ACC112 (cell line): ENCODE results near the gene MAML2.

Source experiments
- H2AFZ ChIP-seq: fragments of 200-600 bp; sonication (generic); one replicate; pipeline ENCODE4 v1.6.0; 2017; ENCODE audit warnings: antibody characterized with exemption, low read length; ENCODE audit not compliant: unreplicated experiment
- H3K27ac ChIP-seq: fragments of 200-600 bp; sonication (generic); 2 replicates; pipeline ENCODE4 v1.5.1; 2014; ENCODE audit warnings: low read depth, mild to moderate bottlenecking, antibody characterized with exemption, low read length, moderate library complexity
- H3K27me3 ChIP-seq: fragments of 200-600 bp; sonication (generic); 2 replicates; pipeline ENCODE4 v1.6.1; 2014; ENCODE audit warnings: mild to moderate bottlenecking, antibody characterized with exemption, low read length, moderate library complexity, mixed read lengths; ENCODE audit not compliant: insufficient read depth
- H3K36me3 ChIP-seq: fragments of 200-600 bp; sonication (generic); 2 replicates; pipeline ENCODE4 v1.6.1; 2016; ENCODE audit warnings: mild to moderate bottlenecking, antibody characterized with exemption, low read length, moderate library complexity, mixed read lengths; ENCODE audit not compliant: insufficient read depth
- H3K4me1 ChIP-seq: fragments of 200-600 bp; sonication (generic); one replicate; pipeline ENCODE4 v1.6.1; 2016; ENCODE audit warnings: low read length, mixed read lengths; ENCODE audit not compliant: insufficient read depth, unreplicated experiment, control insufficient read depth
- H3K4me3 ChIP-seq: fragments of 200-600 bp; sonication (generic); 2 replicates; pipeline ENCODE4 v1.5.1; 2014; ENCODE audit warnings: mild to moderate bottlenecking, low read depth, low read length
- H3K79me2 ChIP-seq: fragments of 200-600 bp; sonication (generic); one replicate; pipeline ENCODE4 v1.6.0; 2016; ENCODE audit warnings: low read length; ENCODE audit not compliant: control insufficient read depth, unreplicated experiment, insufficient read depth

Gene MAML2

DNA sequence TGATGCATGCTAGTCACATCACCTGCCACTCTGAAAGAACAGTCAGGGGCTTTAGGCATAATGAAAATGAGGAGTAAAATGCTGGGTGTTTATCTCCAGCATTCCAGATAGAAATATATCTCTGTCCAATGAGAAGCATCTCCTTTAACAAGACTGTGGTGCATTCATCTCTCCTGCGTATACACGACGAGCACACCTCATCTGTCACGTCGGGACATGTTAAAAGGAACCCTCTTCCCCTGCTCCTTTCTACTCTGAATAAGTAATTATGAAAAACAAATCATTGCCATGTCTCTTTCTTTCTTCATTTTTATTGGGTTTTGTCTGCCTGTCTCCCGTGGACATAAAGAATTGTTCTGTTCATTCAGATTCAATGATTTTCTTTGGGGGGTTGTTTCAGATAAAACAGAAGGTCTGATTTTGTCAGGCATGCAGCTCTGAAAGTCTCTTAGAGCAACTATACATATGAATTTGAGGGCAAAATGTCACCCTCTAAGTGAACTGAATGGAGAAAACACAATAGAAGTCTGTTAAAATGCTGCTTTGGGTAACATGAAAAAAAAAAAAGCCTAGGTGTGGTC is 195.0 kb downstream of the MAML2 start:
- H3K4me3 ChIP-seq = no peak overlapping the region; the same call in 1 of the 2 replicates
- H3K4me1 ChIP-seq = peaks cover 79% of the 10 kb centered on the region
- H3K79me2 ChIP-seq = peaks cover 66% of the 10 kb centered on the region
- no peaks in the 10 kb centered on the region for H3K36me3 ChIP-seq
- no peak overlapping the region for H2AFZ ChIP-seq
- peak overlapping the region; percentile 99 for H3K27ac ChIP-seq
- H3K27me3 ChIP-seq = no peaks in the 10 kb centered on the region

- Histone ChIP-seq H3K4me1 (peaks cover 74% of the 10 kb centered on the region), H3K79me2 (peaks cover 64% of the 10 kb centered on the region), H3K27ac (peak overlapping the region; percentile 99), H2AFZ (no peak overlapping the region), H3K4me3 (no peak overlapping the region; the same call in 1 of the 2 replicates), H3K27me3 (no peaks in the 10 kb centered on the region), H3K36me3 (0 out of 2 replicates have a peak, but pooled peaks cover 4% of the 10 kb centered on the region)
Measured at GRCh38 chr11:96147186-96147585, 195.8 kb downstream of the MAML2 start.

DNA sequence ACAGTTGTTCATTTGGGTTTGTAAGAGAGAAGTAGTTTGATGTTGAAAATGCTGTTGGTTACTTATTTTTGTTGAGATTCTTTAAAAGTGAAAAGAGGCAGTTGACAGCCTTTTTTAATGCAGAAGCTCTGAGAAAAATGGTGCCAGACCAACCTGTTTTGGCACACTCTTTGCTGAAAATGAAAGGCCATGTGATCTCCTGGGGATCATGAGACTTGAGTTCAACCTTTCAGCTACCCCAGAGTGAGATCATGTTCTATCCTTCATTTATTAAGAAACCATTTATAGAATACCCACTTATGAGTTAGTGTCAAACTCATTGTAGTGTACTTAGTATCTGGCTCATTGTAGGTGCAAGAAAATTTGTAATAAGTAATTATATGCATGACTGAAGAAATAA is 196.2 kb downstream of the MAML2 start:
- H3K36me3 ChIP-seq = 0 out of 2 replicates have a peak, but pooled peaks cover 5% of the 10 kb centered on the region
- H3K4me3 ChIP-seq = no peak overlapping the region
- peaks cover 70% of the 10 kb centered on the region for H3K4me1 ChIP-seq
- no peak overlapping the region for H2AFZ ChIP-seq
- peak overlapping the region; percentile 99 for H3K27ac ChIP-seq
- no peaks in the 10 kb centered on the region for H3K27me3 ChIP-seq
- H3K79me2 ChIP-seq = peaks cover 62% of the 10 kb centered on the region

DNA sequence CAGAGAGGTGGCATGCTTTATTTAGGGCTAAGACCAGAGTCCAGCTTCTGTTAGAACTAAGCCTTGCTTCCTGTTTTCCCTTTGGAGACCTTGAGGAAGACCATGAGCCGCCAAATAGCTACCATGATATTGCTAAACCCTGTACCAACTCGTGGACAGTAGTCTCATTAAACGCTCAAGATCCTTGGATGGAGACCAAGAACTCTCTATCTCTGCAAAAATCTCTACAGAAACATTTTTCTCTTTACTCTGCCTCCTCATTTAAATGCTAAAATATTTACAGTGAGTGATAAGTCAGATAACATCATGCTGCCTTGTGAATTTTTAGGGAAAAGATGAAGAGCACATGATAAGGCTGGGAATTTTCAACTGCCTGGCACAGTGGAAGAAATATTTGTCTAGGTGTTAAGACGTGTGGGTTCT is 197.8 kb downstream of the MAML2 start:
- Histone ChIP-seq H3K36me3 (0 out of 2 replicates have a peak, but pooled peaks cover 5% of the 10 kb centered on the region), H3K27ac (peak overlapping the region; percentile 46), H3K27me3 (no peaks in the 10 kb centered on the region), H2AFZ (peak overlapping the region; percentile 17), H3K4me3 (peak overlapping the region; percentile 19; the same call in 1 of the 2 replicates), H3K79me2 (peaks cover 59% of the 10 kb centered on the region), H3K4me1 (peaks cover 54% of the 10 kb centered on the region)

- H2AFZ ChIP-seq = no peak overlapping the region
- H3K36me3 ChIP-seq = 0 out of 2 replicates have a peak, but pooled peaks cover 5% of the 10 kb centered on the region
- peak overlapping the region; percentile 46 for H3K27ac ChIP-seq
- H3K27me3 ChIP-seq = no peaks in the 10 kb centered on the region
- peaks cover 47% of the 10 kb centered on the region for H3K4me1 ChIP-seq
- H3K79me2 ChIP-seq = peaks cover 65% of the 10 kb centered on the region
- no peak overlapping the region for H3K4me3 ChIP-seq
Measured at GRCh38 chr11:96144553-96144952, 198.4 kb downstream of the MAML2 start.

DNA sequence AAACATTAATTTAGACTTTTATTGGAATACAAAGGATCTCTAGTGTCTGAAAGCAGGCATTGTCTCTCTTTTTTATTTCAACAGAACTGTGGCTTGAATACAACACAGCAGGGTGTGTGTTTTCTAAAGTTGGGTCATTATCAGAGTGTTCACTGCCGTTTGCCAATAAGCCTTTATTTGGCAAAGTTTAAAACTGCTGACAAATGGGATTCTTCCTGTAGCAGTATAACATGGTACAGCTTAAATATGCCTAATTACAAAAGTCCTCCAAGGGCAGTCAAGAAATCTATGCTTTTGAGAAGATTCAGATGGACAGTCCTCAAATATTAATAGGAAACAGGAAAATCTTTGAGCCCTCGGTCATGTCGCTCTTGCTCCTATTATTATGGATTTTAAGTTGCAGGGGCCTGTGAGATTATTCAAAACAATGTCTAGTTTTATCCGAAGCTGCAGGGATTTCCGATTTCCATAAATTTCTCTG is 199.9 kb downstream of the MAML2 start:
- peaks cover 43% of the 10 kb centered on the region for H3K4me1 ChIP-seq
- H3K27ac ChIP-seq = no peak overlapping the region

DNA sequence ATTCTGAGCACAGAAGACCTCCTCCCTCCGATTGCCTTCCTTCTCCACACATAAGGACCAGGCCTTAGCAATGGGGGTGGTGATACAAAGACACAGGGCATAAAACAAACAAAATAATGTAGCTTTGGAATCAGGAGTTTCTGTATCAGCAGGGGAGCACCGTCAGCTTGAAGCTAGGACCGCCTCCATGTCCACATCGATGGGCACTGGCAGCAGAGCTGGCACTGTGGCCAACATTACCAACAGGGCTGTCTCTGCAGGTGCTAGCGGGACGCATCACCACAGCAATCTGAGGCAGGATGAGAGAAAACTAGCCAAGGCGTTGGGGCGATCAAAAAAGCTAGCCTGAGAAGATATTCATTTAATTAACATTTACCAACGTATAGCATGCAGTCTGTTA is 201.4 kb downstream of the MAML2 start:
- H3K27me3 ChIP-seq = no peaks in the 10 kb centered on the region
- H3K4me3 ChIP-seq = no peak overlapping the region
- H3K79me2 ChIP-seq = peaks cover 65% of the 10 kb centered on the region
- H3K27ac ChIP-seq = no peak overlapping the region
- H3K4me1 ChIP-seq = peaks cover 42% of the 10 kb centered on the region
- 0 out of 2 replicates have a peak, but pooled peaks cover 5% of the 10 kb centered on the region for H3K36me3 ChIP-seq
- H2AFZ ChIP-seq = no peak overlapping the region

More for the DNA sequence above, 199.9 kb downstream of the MAML2 start:
- Histone ChIP-seq H2AFZ (no peak overlapping the region), H3K4me3 (no peak overlapping the region), H3K79me2 (peaks cover 62% of the 10 kb centered on the region), H3K27me3 (no peaks in the 10 kb centered on the region), H3K36me3 (0 out of 2 replicates have a peak, but pooled peaks cover 5% of the 10 kb centered on the region)

DNA sequence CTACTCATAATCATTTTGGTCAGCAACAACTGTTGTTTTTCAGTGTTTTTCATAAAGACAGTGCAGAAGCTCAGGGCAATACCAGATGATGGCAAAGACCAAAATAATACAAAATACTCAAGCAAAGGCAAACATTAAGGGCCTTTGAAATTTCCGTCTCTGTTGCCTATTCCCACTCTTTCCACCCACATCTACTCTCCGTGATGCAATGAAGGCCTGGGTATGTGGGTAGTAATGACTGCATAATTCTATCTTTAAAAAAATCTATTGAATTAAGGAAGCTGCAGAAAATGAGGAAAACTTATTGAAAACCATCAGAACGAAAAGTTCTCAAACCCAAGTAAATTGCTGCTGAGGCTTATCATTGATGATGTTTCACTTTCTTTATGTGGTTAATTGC is 203.3 kb downstream of the MAML2 start:
- Histone ChIP-seq H3K4me1 (peaks cover 33% of the 10 kb centered on the region), H3K27me3 (no peaks in the 10 kb centered on the region), H3K27ac (no peak overlapping the region), H3K4me3 (no peak overlapping the region), H2AFZ (no peak overlapping the region), H3K79me2 (peaks cover 57% of the 10 kb centered on the region), H3K36me3 (peaks cover 5% of the 10 kb centered on the region; the same call in 1 of the 2 replicates)

DNA sequence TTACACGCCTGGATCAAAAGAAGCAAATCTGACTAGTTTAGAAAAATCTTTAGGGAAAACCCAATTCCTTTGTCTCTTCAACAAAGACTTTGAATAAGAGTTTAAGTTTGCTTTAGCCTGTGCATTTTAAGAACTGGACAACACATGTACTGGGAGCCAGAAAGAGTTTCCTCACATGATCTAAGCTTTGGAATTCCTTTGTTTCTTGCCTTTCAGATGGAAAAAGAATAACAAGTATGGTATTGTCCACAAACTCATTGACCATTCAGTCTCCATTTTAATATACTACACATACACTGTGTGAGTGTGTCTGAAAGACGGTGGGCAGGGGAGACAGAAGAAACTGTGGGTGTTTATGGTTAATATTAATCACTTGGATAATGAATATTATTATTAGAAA is 205.6 kb downstream of the MAML2 start:
- H2AFZ ChIP-seq = no peak overlapping the region
- H3K4me3 ChIP-seq = no peak overlapping the region
- H3K27me3 ChIP-seq = no peaks in the 10 kb centered on the region
- H3K4me1 ChIP-seq = peaks cover 32% of the 10 kb centered on the region
- H3K27ac ChIP-seq = peak overlapping the region; percentile 47
- H3K36me3 ChIP-seq = peaks cover 3% of the 10 kb centered on the region; the same call in 1 of the 2 replicates
- peaks cover 40% of the 10 kb centered on the region for H3K79me2 ChIP-seq

GRCh38 chr11:96136613-96137298 is 206.2 kb downstream of the MAML2 start:
- H3K4me1 ChIP-seq = peaks cover 36% of the 10 kb centered on the region
- no peak overlapping the region for H3K4me3 ChIP-seq
- no peak overlapping the region for H2AFZ ChIP-seq
- H3K27me3 ChIP-seq = no peaks in the 10 kb centered on the region
- H3K79me2 ChIP-seq = peaks cover 37% of the 10 kb centered on the region
- no peaks in the 10 kb centered on the region; the same call in 1 of the 2 replicates for H3K36me3 ChIP-seq
- peak overlapping the region; percentile 47 for H3K27ac ChIP-seq
